ENCODE results near the gene GALNTL6.

GRCh38 chr4:172857026-172857425 lies 1043.8 kb downstream of the GALNTL6 start:
- TF ChIP-seq, protein P1, sequence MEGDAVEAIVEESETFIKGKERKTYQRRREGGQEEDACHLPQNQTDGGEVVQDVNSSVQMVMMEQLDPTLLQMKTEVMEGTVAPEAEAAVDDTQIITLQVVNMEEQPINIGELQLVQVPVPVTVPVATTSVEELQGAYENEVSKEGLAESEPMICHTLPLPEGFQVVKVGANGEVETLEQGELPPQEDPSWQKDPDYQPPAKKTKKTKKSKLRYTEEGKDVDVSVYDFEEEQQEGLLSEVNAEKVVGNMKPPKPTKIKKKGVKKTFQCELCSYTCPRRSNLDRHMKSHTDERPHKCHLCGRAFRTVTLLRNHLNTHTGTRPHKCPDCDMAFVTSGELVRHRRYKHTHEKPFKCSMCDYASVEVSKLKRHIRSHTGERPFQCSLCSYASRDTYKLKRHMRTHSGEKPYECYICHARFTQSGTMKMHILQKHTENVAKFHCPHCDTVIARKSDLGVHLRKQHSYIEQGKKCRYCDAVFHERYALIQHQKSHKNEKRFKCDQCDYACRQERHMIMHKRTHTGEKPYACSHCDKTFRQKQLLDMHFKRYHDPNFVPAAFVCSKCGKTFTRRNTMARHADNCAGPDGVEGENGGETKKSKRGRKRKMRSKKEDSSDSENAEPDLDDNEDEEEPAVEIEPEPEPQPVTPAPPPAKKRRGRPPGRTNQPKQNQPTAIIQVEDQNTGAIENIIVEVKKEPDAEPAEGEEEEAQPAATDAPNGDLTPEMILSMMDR (conservative IDR thresholded peaks at IDR 0.05) = no peak
- TF ChIP-seq EZH2 (IDR thresholded peaks at IDR 0.05; ENCODE audit: low read depth) = no peak
